Kidney capillary endothelial cell (primary cell): ENCODE data around the gene JAM2.

Experiments used
- DNase-seq: peaks from one replicate; pipeline ENCODE4 v3.0.0-alpha.2; 2018; ENCODE audit warnings: low spot score

JAM2 gene

GRCh38 chr21:25717491-25718147 is 78.6 kb downstream of the JAM2 start:
- peak; percentile 67 for DNase-seq

- no peak for DNase-seq
Measured at GRCh38 chr21:25721987-25722386, 82.9 kb downstream of the JAM2 start.

GRCh38 chr21:25722631-25723030 is 83.6 kb downstream of the JAM2 start:
- no peak for DNase-seq

- DNase-seq, result no peak
Measured at GRCh38 chr21:25732091-25732760, 93.2 kb downstream of the JAM2 start.

GRCh38 chr21:25733859-25734653 is 95.0 kb downstream of the JAM2 start:
- DNase-seq, result peak; percentile 30

- DNase-seq, result no peak
Measured at GRCh38 chr21:25734654-25734903, 95.5 kb downstream of the JAM2 start.

GRCh38 chr21:25734904-25735645 is 96.0 kb downstream of the JAM2 start, which contains the start of the genes ATP5PF and GABPA:
TSS of gene ATP5PF (minus strand) at chr21:25734904. CDS start at chr21:25729794, 5,110 bp downstream.
TSS of gene GABPA (plus strand) at chr21:25734972. CDS start at chr21:25741599, 6,627 bp downstream.
- peak; percentile 99 for DNase-seq

GRCh38 chr21:25735646-25736597 is 96.9 kb downstream of the JAM2 start:
- peak; percentile 80 for DNase-seq

GRCh38 chr21:25737421-25737820 is 98.4 kb downstream of the JAM2 start:
- DNase-seq, result no peak

- DNase-seq, result no peak
Measured at GRCh38 chr21:25742900-25743299, 103.8 kb downstream of the JAM2 start.

GRCh38 chr21:25744854-25745253 is 105.8 kb downstream of the JAM2 start:
- DNase-seq, result no peak

GRCh38 chr21:25750085-25750484 is 111.0 kb downstream of the JAM2 start:
- no peak for DNase-seq

GRCh38 chr21:25752416-25752815 is 113.4 kb downstream of the JAM2 start:
- no peak for DNase-seq

- DNase-seq, result no peak
Measured at GRCh38 chr21:25756190-25756932, 117.3 kb downstream of the JAM2 start.

GRCh38 chr21:25757531-25757930 is 118.5 kb downstream of the JAM2 start:
- DNase-seq, result peak; percentile 17

GRCh38 chr21:25759573-25759972 is 120.5 kb downstream of the JAM2 start:
- no peak for DNase-seq

GRCh38 chr21:25760061-25760460 is 121.0 kb downstream of the JAM2 start:
- no peak for DNase-seq

- no peak for DNase-seq
Measured at GRCh38 chr21:25760677-25761076, 121.6 kb downstream of the JAM2 start.

GRCh38 chr21:25764065-25764464 is 125.0 kb downstream of the JAM2 start:
- DNase-seq, result no peak
